GM08714 (cell line): ENCODE measurements around the gene CHAD.
"Not testable (repeated sequence)": the region's sequence is repeated elsewhere in the genome, so short reads cannot be mapped to it uniquely, and the experiment has no call there.

Source experiments
- H3K4me3 ChIP-seq: fragments of 200-500 bp; sonication (Bioruptor generic); 2 replicates; pipeline ENCODE4 v1.5.1; 2014; ENCODE audit warnings: mild to moderate bottlenecking, low read length, inconsistent platforms
- ZNF274 ChIP-seq: IDR thresholded peaks from 2 replicates; pipeline ENCODE4 v1.6.1; 2012; ENCODE audit warnings: mild to moderate bottlenecking, low read depth, low read length

CHAD gene

GRCh38 chr17:50440838-50441829 lies 27.5 kb downstream of the CHAD start:
- no peak overlapping the region for H3K4me3 ChIP-seq
- TF ChIP-seq ZNF274 = no peak

GRCh38 chr17:50440172-50440837 lies 28.4 kb downstream of the CHAD start:
- no peak overlapping the region for H3K4me3 ChIP-seq
- no peak for TF ChIP-seq ZNF274

- TF ChIP-seq ZNF274 = no peak
- no peak overlapping the region for H3K4me3 ChIP-seq
These were observed 29.7 kb downstream of the CHAD start for GRCh38 chr17:50439008-50439407.

- no peak for TF ChIP-seq ZNF274
These were observed 31.3 kb downstream of the CHAD start for GRCh38 chr17:50437409-50437808.

GRCh38 chr17:50432125-50432762 lies 36.4 kb downstream of the CHAD start:
- H3K4me3 ChIP-seq = no peak overlapping the region
- TF ChIP-seq ZNF274 = no peak

More at GRCh38 chr17:50437409-50437808, 31.3 kb downstream of the CHAD start:
- no peak overlapping the region for H3K4me3 ChIP-seq

- TF ChIP-seq ZNF274 = no peak
- no peak overlapping the region for H3K4me3 ChIP-seq
These were observed 37.7 kb downstream of the CHAD start for GRCh38 chr17:50430821-50431618.

- H3K4me3 ChIP-seq = no peak overlapping the region
- no peak for TF ChIP-seq ZNF274
These were observed 38.9 kb downstream of the CHAD start for GRCh38 chr17:50429793-50430192.

- no peak for TF ChIP-seq ZNF274
- no peak overlapping the region for H3K4me3 ChIP-seq
These were observed 39.8 kb downstream of the CHAD start for GRCh38 chr17:50428831-50429424.

GRCh38 chr17:50428126-50428525 lies 40.6 kb downstream of the CHAD start:
- not testable (repeated sequence) for H3K4me3 ChIP-seq

- TF ChIP-seq ZNF274 = no peak
- H3K4me3 ChIP-seq = peak overlapping the region; percentile 52
These were observed 41.6 kb downstream of the CHAD start for GRCh38 chr17:50426814-50427787.

GRCh38 chr17:50426472-50426782 lies 42.3 kb downstream of the CHAD start:
- peak overlapping the region; percentile 52 for H3K4me3 ChIP-seq
- no peak for TF ChIP-seq ZNF274

GRCh38 chr17:50425682-50426471 lies 42.8 kb downstream of the CHAD start, which contains the start of gene ACSF2:
TSS of gene ACSF2 (plus strand) at chr17:50426218. CDS start at chr17:50426262, 44 bp downstream.
- peak within 1 kb of the TSS; percentile 55 for H3K4me3 ChIP-seq
- TF ChIP-seq ZNF274 = no peak
